NCI-H1694 treated with DMSO at 0.1 percent for 48 hours (cell line): Measurements from ENCODE around the gene PTTG1IP2.

ENCODE experiments used
- DNase-seq: peaks from one replicate; lab custom pipeline; 2025; lab: John Stamatoyannopoulos, UW

The PTTG1IP2 gene

GRCh38 chr7:90483251-90483650 lies 13.8 kb downstream of the PTTG1IP2 start:
- no peak for DNase-seq

- DNase-seq = no peak
These were observed 15.3 kb downstream of the PTTG1IP2 start for GRCh38 chr7:90484706-90485105.

DNA sequence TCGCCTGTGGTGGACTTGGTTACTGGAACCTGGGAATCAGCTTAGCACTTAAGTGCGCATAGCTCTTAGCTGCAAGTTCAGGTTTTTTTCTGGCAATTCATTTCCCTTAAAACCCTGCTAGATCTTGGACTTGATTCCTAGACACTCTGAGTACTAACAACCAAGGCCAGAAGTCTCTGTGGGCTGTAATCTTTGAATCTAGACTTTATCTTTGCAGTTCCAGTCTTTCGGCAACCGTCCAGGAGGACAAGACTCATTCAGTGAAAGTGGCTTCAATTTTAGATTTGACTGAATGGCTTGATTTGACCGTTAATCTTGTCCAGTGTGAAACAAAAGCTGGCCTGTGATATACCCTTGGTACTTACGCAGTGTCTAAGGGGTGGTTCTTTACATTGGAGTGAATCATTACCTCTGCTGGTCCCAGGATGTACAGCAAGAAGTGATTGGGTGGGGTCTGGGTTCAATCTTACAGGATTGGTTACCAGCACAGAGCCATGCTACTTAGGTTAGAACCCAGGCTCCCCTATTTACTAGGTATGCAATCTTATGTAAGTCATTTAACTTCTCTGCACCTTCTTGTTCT lies 16.4 kb downstream of the PTTG1IP2 start:
- no peak for DNase-seq

DNA sequence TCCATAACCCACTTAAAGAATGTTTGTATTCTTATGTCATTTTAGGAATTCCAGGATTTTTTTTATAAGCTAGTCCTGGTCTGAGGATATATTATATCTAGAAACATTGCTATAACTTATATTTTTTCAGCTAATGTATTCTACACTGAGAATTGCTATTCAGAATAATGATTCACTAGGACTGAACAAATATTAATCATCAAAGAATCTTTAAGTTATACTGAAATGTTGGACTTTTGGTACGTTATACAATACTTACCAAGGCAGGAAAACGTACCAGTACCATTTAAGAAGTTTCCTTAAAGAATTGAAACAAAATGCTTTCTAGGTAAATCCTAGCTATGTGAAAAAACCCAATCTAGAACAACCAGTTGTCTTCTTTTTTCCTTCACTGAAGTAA lies 18.4 kb downstream of the PTTG1IP2 start:
- DNase-seq = no peak

DNA sequence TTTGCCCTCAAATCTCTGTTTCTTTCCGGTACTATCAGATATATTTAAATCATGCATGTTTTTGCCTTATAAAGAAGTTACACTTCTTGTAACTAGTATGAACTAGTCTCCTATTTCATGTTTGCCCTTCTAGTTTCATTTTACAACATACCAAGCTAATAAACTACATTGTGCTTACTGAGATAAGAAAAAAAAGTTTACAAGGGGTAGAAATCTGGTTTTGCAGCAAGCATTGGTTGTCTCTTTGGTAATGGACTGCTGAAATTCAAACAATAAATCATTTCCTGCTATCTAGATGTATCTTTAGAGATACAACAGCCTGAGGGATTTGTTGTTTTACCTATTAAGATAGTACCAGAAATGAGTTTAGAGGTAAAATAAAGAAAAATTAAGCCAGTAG lies 18.8 kb downstream of the PTTG1IP2 start:
- no peak for DNase-seq

DNA sequence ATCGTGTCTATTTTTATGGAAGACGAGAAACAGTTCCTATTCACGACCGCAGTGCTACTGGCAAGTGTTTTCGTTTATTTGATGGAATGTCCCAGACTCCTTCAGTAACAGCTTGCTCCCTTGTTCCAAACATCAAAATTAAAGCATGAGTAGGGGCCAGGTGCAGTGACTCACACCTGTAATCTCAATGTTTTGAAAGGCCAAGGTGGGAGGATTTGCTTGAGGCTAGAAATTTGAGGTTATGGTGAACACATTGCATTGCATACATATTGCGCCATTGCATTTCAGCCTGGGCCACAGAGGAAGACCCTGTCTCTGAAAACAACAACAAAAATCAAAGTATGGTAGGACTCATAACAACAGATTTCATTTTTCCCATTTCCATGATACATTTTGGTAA lies 22.8 kb downstream of the PTTG1IP2 start:
- no peak for DNase-seq

GRCh38 chr7:90495241-90495640 lies 25.8 kb downstream of the PTTG1IP2 start:
- no peak for DNase-seq

DNA sequence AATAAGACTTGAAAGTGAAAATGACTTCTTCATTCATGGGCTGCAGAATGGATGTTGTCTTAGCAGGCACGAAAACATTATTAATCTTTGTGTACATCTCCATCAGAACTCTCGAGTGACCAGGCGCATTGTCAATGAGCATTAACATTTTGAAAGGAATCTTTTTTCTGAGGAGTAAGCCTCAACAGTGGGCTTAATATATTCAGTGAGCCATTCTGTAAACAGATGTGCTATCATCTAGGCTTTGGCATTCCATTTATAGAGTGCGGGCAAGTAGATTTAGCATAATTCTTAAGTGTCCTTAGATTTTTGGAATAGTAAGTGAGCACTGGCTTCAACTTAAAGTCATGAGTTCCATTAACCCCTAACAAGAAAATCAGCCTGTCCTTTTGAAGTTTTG lies 33.1 kb downstream of the PTTG1IP2 start:
- no peak for DNase-seq

- no peak for DNase-seq
These were observed 33.9 kb downstream of the PTTG1IP2 start for GRCh38 chr7:90503367-90503766.

DNA sequence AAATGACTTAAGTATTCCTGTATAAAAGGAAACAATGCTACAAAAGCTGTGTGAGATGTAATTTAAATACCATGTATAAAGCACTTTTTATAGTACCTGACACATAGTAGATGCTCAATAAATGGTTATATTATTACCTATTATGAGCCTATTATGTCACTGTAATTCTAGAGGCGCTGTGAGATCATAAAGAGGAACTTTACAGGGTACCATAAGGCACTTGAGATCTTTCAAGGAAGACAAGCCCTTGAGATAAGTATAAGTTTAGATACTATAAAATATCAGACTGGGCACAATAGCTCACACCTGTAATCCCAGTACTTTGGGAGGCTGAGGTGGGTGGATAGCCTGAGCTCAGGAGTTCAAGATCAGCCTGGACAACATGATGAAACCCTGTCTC lies 38.3 kb downstream of the PTTG1IP2 start:
- no peak for DNase-seq

GRCh38 chr7:90511776-90512175 lies 42.3 kb downstream of the PTTG1IP2 start:
- no peak for DNase-seq

DNA sequence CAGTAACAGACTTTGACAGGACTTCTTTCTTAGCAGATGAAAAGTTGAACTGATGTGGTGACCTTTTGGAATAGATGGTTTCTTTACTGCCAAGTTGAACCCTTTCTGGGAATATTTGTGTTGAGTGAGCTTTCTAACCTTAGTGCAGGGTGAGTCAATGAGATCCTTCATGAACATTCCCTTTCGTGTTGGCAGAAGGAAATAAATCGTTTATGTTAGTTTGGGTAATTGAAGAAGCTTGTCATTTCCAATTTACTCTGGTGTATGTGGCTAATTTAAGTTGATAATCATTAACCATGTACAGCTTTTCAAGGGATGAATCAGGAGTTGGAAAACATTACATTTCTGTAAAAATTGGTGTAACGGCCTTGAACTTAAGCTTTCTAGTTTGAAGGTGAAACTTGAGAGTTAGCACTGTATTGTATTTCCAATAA lies 43.4 kb downstream of the PTTG1IP2 start:
- no peak for DNase-seq

DNA sequence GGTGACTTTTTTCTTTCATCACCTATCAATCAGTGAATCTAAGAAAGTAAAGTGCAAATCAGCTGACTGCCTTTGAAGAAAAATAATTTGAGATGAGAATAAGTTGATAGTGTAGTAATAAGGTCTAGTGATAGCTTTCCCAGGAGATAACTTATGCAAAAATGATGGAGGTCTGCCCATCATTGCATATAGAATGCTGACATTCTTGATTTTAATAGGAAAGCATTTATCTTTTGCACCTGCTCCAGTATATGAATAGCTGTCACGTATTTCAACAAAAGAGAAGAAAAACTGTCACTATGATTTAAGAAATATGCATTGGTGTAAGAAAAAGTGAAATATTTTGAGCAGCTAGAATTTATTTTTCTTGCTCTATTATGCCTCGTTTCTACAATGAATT lies 46.8 kb downstream of the PTTG1IP2 start:
- no peak for DNase-seq

DNA sequence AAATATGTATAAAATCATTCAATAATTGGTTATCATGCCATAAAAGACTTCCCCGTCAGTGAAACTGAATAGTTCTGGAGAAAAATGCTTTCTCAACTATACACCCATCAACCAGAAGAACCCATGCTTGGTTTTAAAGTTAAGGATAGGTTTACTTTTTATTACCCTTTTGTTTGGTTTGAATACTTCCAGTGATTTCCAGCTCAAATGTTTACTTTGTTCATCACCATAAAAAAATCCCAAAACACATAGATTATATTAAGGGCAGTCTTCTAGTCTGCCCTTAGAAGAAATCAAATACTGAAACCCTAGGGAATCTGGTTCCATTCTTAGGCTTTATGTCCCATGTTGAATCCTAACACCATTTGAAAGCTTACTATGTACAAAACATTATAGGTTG lies 49.2 kb downstream of the PTTG1IP2 start:
- DNase-seq = no peak

DNA sequence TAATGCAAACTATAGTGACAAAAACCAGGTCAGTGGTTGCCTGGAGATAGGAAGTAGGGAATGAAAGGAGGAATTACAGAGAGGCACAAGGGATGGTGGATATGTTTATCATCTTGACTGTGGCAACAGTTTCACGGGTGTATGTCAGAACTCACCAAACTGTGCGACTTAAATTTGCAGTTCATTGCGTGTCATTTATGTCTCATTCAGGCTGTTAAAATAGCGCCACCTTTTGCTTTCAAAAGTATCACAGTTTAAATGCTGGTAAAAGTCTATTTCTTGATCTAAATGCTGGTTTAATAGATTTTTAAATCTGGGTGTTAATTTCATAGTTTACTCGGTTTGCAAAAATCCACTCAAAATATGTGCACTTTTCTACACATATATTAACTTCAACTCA lies 51.0 kb downstream of the PTTG1IP2 start:
- no peak for DNase-seq

GRCh38 chr7:90530263-90530662 lies 60.8 kb downstream of the PTTG1IP2 start:
- no peak for DNase-seq

GRCh38 chr7:90532231-90532929 lies 62.9 kb downstream of the PTTG1IP2 start:
- no peak for DNase-seq

- DNase-seq = no peak
These were observed 67.0 kb downstream of the PTTG1IP2 start for GRCh38 chr7:90536449-90536848.

DNA sequence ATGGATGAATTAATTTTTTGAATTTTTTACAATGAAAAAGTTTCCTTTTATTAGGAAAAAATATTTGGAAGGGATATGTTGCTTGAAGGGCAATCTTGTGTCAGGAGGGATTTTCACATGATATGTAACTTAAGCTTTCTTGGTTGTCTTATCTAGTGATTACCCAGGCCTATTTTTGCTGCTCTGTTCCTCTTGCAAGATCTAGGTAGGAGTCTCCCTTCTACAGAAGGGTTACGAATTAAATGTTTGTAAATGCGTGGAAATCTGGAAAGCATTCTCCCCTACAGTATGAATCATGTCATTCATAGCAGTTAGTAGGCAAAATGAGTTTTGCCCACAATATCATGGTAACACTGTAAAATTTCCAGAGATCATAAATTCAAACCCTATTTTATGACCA lies 69.0 kb downstream of the PTTG1IP2 start:
- DNase-seq = no peak

- no peak for DNase-seq
These were observed 71.0 kb downstream of the PTTG1IP2 start for GRCh38 chr7:90540406-90540805.

GRCh38 chr7:90551036-90551435 lies 81.6 kb downstream of the PTTG1IP2 start:
- no peak for DNase-seq

DNA sequence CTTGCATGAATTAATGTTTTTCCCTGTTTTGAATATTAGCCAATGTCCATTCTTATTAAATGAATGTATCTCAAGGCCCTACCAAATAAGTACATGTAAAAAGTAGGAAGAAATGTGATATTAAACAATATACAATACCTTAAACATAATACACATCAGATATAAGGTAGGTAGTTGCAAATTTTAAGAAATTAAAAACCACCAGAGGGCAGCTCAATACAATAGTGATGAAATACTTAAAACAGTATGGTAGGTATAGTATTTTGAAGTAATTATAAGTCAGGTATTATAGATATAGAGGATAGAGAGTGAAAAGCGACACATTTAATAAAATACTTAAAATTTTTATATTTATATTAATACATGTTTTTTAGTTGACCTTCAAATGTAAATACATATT lies 83.1 kb downstream of the PTTG1IP2 start:
- no peak for DNase-seq

- no peak for DNase-seq
These were observed 91.3 kb downstream of the PTTG1IP2 start for GRCh38 chr7:90560730-90561129.
